HFFc6 (cell line): ENCODE data around the gene CCDC194. TPM values are rescaled to one million over a fixed set of nuclear protein-coding genes. Genes with fewer than 3 reads are reported as not detected.

Experiments used
- DNase-seq: peaks from one replicate; pipeline ENCODE4 v3.0.0-alpha.2; 2018
- H3K27ac Mint-ChIP-seq: 2 replicates; pipeline ENCODE4 v1.8.0; 2020; ENCODE audit warnings: mild to moderate bottlenecking, mixed read lengths
- H3K27me3 Mint-ChIP-seq: 2 replicates; pipeline ENCODE4 v1.8.0; 2021; ENCODE audit warnings: mild to moderate bottlenecking, moderate library complexity, mixed read lengths; ENCODE audit not compliant: insufficient read depth
- H3K36me3 Mint-ChIP-seq: 2 replicates; pipeline ENCODE4 v1.8.0; 2021; ENCODE audit warnings: low read depth, mixed read lengths
- H3K4me1 Mint-ChIP-seq: 2 replicates; pipeline ENCODE4 v1.8.0; 2020; ENCODE audit warnings: low read depth, mixed read lengths
- H3K4me3 Mint-ChIP-seq: 2 replicates; pipeline ENCODE4 v1.8.0; 2020; ENCODE audit warnings: mild to moderate bottlenecking, moderate library complexity, mixed read lengths
- H3K9me3 Mint-ChIP-seq: 2 replicates; pipeline ENCODE4 v1.8.0; 2020; ENCODE audit warnings: mild to moderate bottlenecking, mixed read lengths
- CTCF ChIP-seq: fragments of 200-600 bp; sonication (generic); IDR thresholded peaks from 2 replicates; pipeline ENCODE4 v1.5.0; 2021; ENCODE audit warnings: antibody characterized with exemption, mild to moderate bottlenecking
- total RNA-seq, 6 experiments: library from RNA; stranded (reverse); fragmentation: NEBNext Ultra II Directional; extraction: Animal tissue kit (Norgen Biotek cat#: 25700); gene quantifications; 2 replicates in 1 of 6; 3 replicates in 5 of 6; pipeline ENCODE4 v1.2.3, GENCODE V29; 2021

Gene CCDC194
- total RNA-seq, 6 experiments from 2014 or later: not detected

GRCh38 chr19:17405250-17406045 is 11.5 kb upstream of the CCDC194 start, which contains the start of gene BST2:
Gene BST2, minus strand, starts transcription at chr19:17405630. Its CDS starts 55 bp downstream, at chr19:17405575.
- Mint-ChIP-seq H3K36me3 (no peaks in the 10 kb centered on the region), H3K9me3 (no peaks in the 10 kb centered on the region), H3K4me1 (peaks cover 6% of the 10 kb centered on the region; the same call in 1 of the 2 replicates), H3K27me3 (peaks cover 7% of the 10 kb centered on the region), H3K27ac (no peak within 1 kb of the TSS), H3K4me3 (no peak within 1 kb of the TSS)
- DNase-seq: no peak
- TF ChIP-seq CTCF: no peak

- Mint-ChIP-seq H3K4me3 (no peak overlapping the region), H3K27ac (no peak overlapping the region)
- no peak for DNase-seq
These were observed 10.7 kb upstream of the CCDC194 start for GRCh38 chr19:17404621-17405249.

GRCh38 chr19:17404015-17404414 is 10.0 kb upstream of the CCDC194 start:
- H3K4me1 Mint-ChIP-seq: peaks cover 6% of the 10 kb centered on the region; the same call in 1 of the 2 replicates
- H3K4me3 Mint-ChIP-seq: no peak overlapping the region
- no peak for TF ChIP-seq CTCF
- peaks cover 7% of the 10 kb centered on the region for H3K27me3 Mint-ChIP-seq
- no peaks in the 10 kb centered on the region for H3K9me3 Mint-ChIP-seq
- DNase-seq: no peak
- H3K27ac Mint-ChIP-seq: no peak overlapping the region
- H3K36me3 Mint-ChIP-seq: no peaks in the 10 kb centered on the region

More at GRCh38 chr19:17404621-17405249, 10.7 kb upstream of the CCDC194 start:
- no peak for TF ChIP-seq CTCF
- Mint-ChIP-seq H3K4me1 (peaks cover 6% of the 10 kb centered on the region; the same call in 1 of the 2 replicates), H3K36me3 (no peaks in the 10 kb centered on the region), H3K9me3 (no peaks in the 10 kb centered on the region), H3K27me3 (peaks cover 7% of the 10 kb centered on the region)

- TF ChIP-seq CTCF: no peak
- Mint-ChIP-seq H3K4me1 (peaks cover 6% of the 10 kb centered on the region; the same call in 1 of the 2 replicates), H3K9me3 (no peaks in the 10 kb centered on the region), H3K27me3 (peaks cover 7% of the 10 kb centered on the region), H3K36me3 (no peaks in the 10 kb centered on the region), H3K4me3 (no peak overlapping the region), H3K27ac (no peak overlapping the region)
- no peak for DNase-seq
These were observed 9.2 kb upstream of the CCDC194 start for GRCh38 chr19:17402982-17403855.

- no peak for DNase-seq
- Mint-ChIP-seq H3K36me3 (no peaks in the 10 kb centered on the region), H3K27ac (no peak overlapping the region), H3K9me3 (no peaks in the 10 kb centered on the region), H3K27me3 (peaks cover 2% of the 10 kb centered on the region), H3K4me3 (no peak overlapping the region), H3K4me1 (no peaks in the 10 kb centered on the region)
- no peak for TF ChIP-seq CTCF
These were observed 7.6 kb upstream of the CCDC194 start for GRCh38 chr19:17401628-17402027.
